Liver (tissue), 9 donors: ENCODE measurements around the gene FRZB. TPM values are rescaled to one million over a fixed set of nuclear protein-coding genes. Genes with fewer than 3 reads are reported as not detected.

Experiments
- DNase-seq: peaks from one replicate; pipeline ENCODE4 v3.0.0-alpha.2; 2017; ENCODE audit warnings: low spot score
- H3K27ac ChIP-seq, 2 donors: one replicate each; pipeline ENCODE4 v1.7.0; 2013; ENCODE audit warnings: inconsistent platforms in 2 of 2, low read length in 2 of 2, control low read depth in 1 of 2, low read depth in 1 of 2, mild to moderate bottlenecking in 1 of 2
- H3K27me3 ChIP-seq, 4 donors: one replicate each; pipeline versions ENCODE4 v1.6.1 to v1.7.0; 2013; ENCODE audit warnings: low read length in 3 of 4, inconsistent platforms in 1 of 4, mild to moderate bottlenecking in 1 of 4, moderate library complexity in 1 of 4; ENCODE audit not compliant: control insufficient read depth in 4 of 4, insufficient read depth in 4 of 4
- H3K36me3 ChIP-seq, 4 donors: one replicate each; pipeline versions ENCODE4 v1.6.1 to v1.7.0; 2013; ENCODE audit warnings: low read length in 3 of 4, mild to moderate bottlenecking in 3 of 4, low read depth in 1 of 4, moderate library complexity in 1 of 4; ENCODE audit not compliant: control insufficient read depth in 4 of 4, insufficient read depth in 3 of 4
- H3K4me1 ChIP-seq, 4 donors: one replicate each; pipeline versions ENCODE4 v1.6.1 to v1.7.0; 2013; ENCODE audit warnings: low read length in 3 of 4, mild to moderate bottlenecking in 3 of 4, moderate library complexity in 1 of 4; ENCODE audit not compliant: control insufficient read depth in 4 of 4, insufficient read depth in 4 of 4
- H3K4me3 ChIP-seq, 3 donors: one replicate each; pipeline versions ENCODE4 v1.6.1 to v1.7.0; 2013; ENCODE audit warnings: low read length in 3 of 3, control low read depth in 1 of 3, low read depth in 1 of 3, mild to moderate bottlenecking in 1 of 3
- H3K9ac ChIP-seq, 2 donors: one replicate each; pipeline ENCODE4 v1.7.0; 2013; ENCODE audit warnings: low read length in 2 of 2, mild to moderate bottlenecking in 2 of 2, moderate library complexity in 2 of 2, control low read depth in 1 of 2, low read depth in 1 of 2
- H3K9me3 ChIP-seq, 4 donors: one replicate each; pipeline versions ENCODE4 v1.6.1 to v1.7.0; 2013; ENCODE audit warnings: low read length in 3 of 4; ENCODE audit not compliant: control insufficient read depth in 4 of 4
- ATF3 ChIP-seq: IDR thresholded peaks from 2 replicates; pipeline ENCODE4 v1.6.1; 2016; ENCODE audit warnings: antibody characterized with exemption
- CTCF ChIP-seq: fragments of 150-350 bp; IDR thresholded peaks from 2 replicates; pipeline ENCODE4 v1.5.1; 2017; ENCODE audit warnings: improper control_type of control experiment, low read depth, low read length; ENCODE audit not compliant: missing input control
- EGR1 ChIP-seq, 2 donors: IDR thresholded peaks; 2 replicates each; pipeline ENCODE4 v1.6.1; 2016 to 2018; ENCODE audit warnings: antibody characterized with exemption in 2 of 2, low read depth in 2 of 2
- FOXA1 ChIP-seq: IDR thresholded peaks from 2 replicates; pipeline ENCODE4 v1.6.1; 2016; ENCODE audit warnings: antibody characterized with exemption
- FOXA2 ChIP-seq: IDR thresholded peaks from 2 replicates; pipeline ENCODE4 v1.6.1; 2016; ENCODE audit warnings: antibody characterized with exemption
- GABPA ChIP-seq, 2 donors: IDR thresholded peaks in 1 of 2; conservative IDR thresholded peaks in 1 of 2; 2 replicates each; pipeline ENCODE4 v1.6.1; 2016; ENCODE audit warnings: antibody characterized with exemption in 2 of 2, mild to moderate bottlenecking in 1 of 2, moderate library complexity in 1 of 2
- HNF4A ChIP-seq, 2 donors: conservative IDR thresholded peaks; 2 replicates each; pipeline ENCODE4 v1.6.1; 2016; ENCODE audit warnings: antibody characterized with exemption in 2 of 2, mild to moderate bottlenecking in 2 of 2
- HNF4G ChIP-seq: IDR thresholded peaks from 2 replicates; pipeline ENCODE4 v1.6.1; 2016; ENCODE audit warnings: antibody characterized with exemption
- JUND ChIP-seq, 2 donors: IDR thresholded peaks; 2 replicates each; pipeline ENCODE4 v1.6.1; 2016; ENCODE audit warnings: antibody characterized with exemption in 2 of 2
- MAX ChIP-seq: IDR thresholded peaks from 2 replicates; pipeline ENCODE4 v1.6.1; 2016; ENCODE audit warnings: antibody characterized with exemption
- NR2F2 ChIP-seq: IDR thresholded peaks from 2 replicates; pipeline ENCODE4 v1.6.1; 2016; ENCODE audit warnings: antibody characterized with exemption
- REST ChIP-seq: IDR thresholded peaks from 2 replicates; pipeline ENCODE4 v1.6.1; 2016; ENCODE audit warnings: antibody characterized with exemption, mild to moderate bottlenecking
- RXRA ChIP-seq, 2 donors: IDR thresholded peaks; 2 replicates each; pipeline ENCODE4 v1.6.1; 2017 to 2018; ENCODE audit warnings: antibody characterized with exemption in 2 of 2, mild to moderate bottlenecking in 1 of 2
- SP1 ChIP-seq: IDR thresholded peaks from 2 replicates; pipeline ENCODE4 v1.6.1; 2018; ENCODE audit warnings: antibody characterized with exemption, mild to moderate bottlenecking
- TAF1 ChIP-seq: conservative IDR thresholded peaks from 2 replicates; pipeline ENCODE4 v1.6.1; 2016; ENCODE audit warnings: antibody characterized with exemption, mild to moderate bottlenecking
- YY1 ChIP-seq: IDR thresholded peaks from 2 replicates; pipeline ENCODE4 v1.6.1; 2016; ENCODE audit warnings: antibody characterized with exemption, mild to moderate bottlenecking
- ZBTB33 ChIP-seq: IDR thresholded peaks from 2 replicates; pipeline ENCODE4 v1.6.1; 2016; ENCODE audit warnings: antibody characterized with exemption
- WGBS: extraction: QIAGEN DNeasy Blood & Tissue Kit; methylation state at CpG from one replicate; pipeline ENCODE4 v1.1.7; 2013; 5-methylcytosine and 5-hydroxymethylcytosine counted together
- polyA plus RNA-seq, 2 donors: library from polyadenylated mRNA; stranded (reverse) in 1 of 2; unstranded in 1 of 2; fragments of 200-250 nt in 1 of 2; fragments of >200 nt in 1 of 2; fragmentation: Nextera tagmentation in 1 of 2; extraction: Ambion mirVana in 1 of 2; gene quantifications; one replicate each; pipeline versions ENCODE4 v1.2.1 to v1.2.3, GENCODE V29; 2013 to 2015
- total RNA-seq, 2 donors: library from RNA; depleted of rRNA; stranded (reverse); fragments of >200 nt; gene quantifications; one replicate each; pipeline ENCODE4 v1.2.3, GENCODE V29; 2014
- donor health status: healthy.
- donor health status: healthy.
- donor health status: healthy.
- donor health status: healthy.
- donor health status: healthy.

The FRZB gene
- total and polyA plus RNA-seq, 4 donors, result 0.17 to 1.0 (median 0.54) TPM

- no peak for TF ChIP-seq MAX
- no peak for TF ChIP-seq YY1
- no peak for TF ChIP-seq SP1
- TF ChIP-seq JUND (IDR thresholded peaks at IDR 0.05), result no peak
- TF ChIP-seq HNF4G, result no peak
- TF ChIP-seq ZBTB33, result no peak
- TF ChIP-seq TAF1, result no peak
- TF ChIP-seq HNF4A (conservative IDR thresholded peaks at IDR 0.05), result no peak
- no peak for TF ChIP-seq FOXA1
- TF ChIP-seq FOXA2, result no peak
- TF ChIP-seq GABPA (IDR thresholded peaks at IDR 0.05 in 1 of 2, conservative IDR thresholded peaks at IDR 0.05 in 1 of 2), result no peak
- no peak for TF ChIP-seq REST
- TF ChIP-seq ATF3, result no peak
- TF ChIP-seq NR2F2, result no peak
- no peak for TF ChIP-seq RXRA (IDR thresholded peaks at IDR 0.05)
- no peak for TF ChIP-seq CTCF
- TF ChIP-seq EGR1 (IDR thresholded peaks at IDR 0.05; ENCODE audit: low read depth in 2 of 2), result no peak
- no peaks in the 10 kb centered on the region for H3K27me3 ChIP-seq
- H3K9me3 ChIP-seq, result no peaks in the 10 kb centered on the region
- no peak overlapping the region for H3K4me3 ChIP-seq
- H3K4me1 ChIP-seq, result peaks cover 0 to 5% (median under 1%) of the 10 kb centered on the region in 4 donors
- H3K27ac ChIP-seq, result no peak overlapping the region
- H3K9ac ChIP-seq, result no peak overlapping the region
- no peak for DNase-seq
- H3K36me3 ChIP-seq, result no peaks in the 10 kb centered on the region
Measured at GRCh38 chr2:182906454-182906853, 40.0 kb upstream of the FRZB start.

GRCh38 chr2:182904844-182905243 lies 38.4 kb upstream of the FRZB start:
- H3K4me3 ChIP-seq, result no peak overlapping the region
- H3K27ac ChIP-seq, result no peak overlapping the region
- 92% methylated on average over 1 of the region's 1 CpG for WGBS
- no peak for DNase-seq
- H3K9ac ChIP-seq, result no peak overlapping the region
- H3K36me3 ChIP-seq, result no peaks in the 10 kb centered on the region
- H3K9me3 ChIP-seq, result no peaks in the 10 kb centered on the region
- H3K4me1 ChIP-seq, result no peaks in the 10 kb centered on the region
- H3K27me3 ChIP-seq, result no peaks in the 10 kb centered on the region
- TF ChIP-seq NR2F2 (no peak), MAX (no peak), SP1 (no peak), ZBTB33 (no peak), ATF3 (no peak), JUND (IDR thresholded peaks at IDR 0.05) (no peak), FOXA1 (no peak), FOXA2 (no peak), YY1 (no peak), CTCF (no peak)
